Activated CD4-positive, alpha-beta memory T cell treated with anti-CD3 and anti-CD28 coated beads for 36 hours (primary cell): ENCODE measurements around the gene CD8B. TPM values are rescaled to one million over a fixed set of nuclear protein-coding genes. Genes with fewer than 3 reads are reported as not detected.
"Not testable (repeated sequence)": the region's sequence is repeated elsewhere in the genome, so short reads cannot be mapped to it uniquely, and the experiment has no call there.

Source experiments
- CTCF ChIA-PET: fragments of 350-600 bp; sonication (Branson Sonifier 250); formaldehyde crosslinking; loops from one replicate; lab custom pipeline; 2021; ENCODE audit warnings: antibody characterized with exemption, inconsistent platforms; lab: Charles Lee
- POLR2A ChIA-PET: fragments of 350-600 bp; sonication (Branson Sonifier 250); formaldehyde crosslinking; loops from one replicate; lab custom pipeline; 2021; ENCODE audit warnings: antibody characterized with exemption; lab: Charles Lee
- DNase-seq: peaks from one replicate; pipeline ENCODE4 v3.0.0-alpha.2; 2020
- H3K27ac Mint-ChIP-seq: one replicate; pipeline ENCODE4 v1.8.0; 2021; ENCODE audit warnings: mixed read lengths
- H3K27me3 Mint-ChIP-seq: one replicate; pipeline ENCODE4 v1.8.0; 2021; ENCODE audit warnings: mixed read lengths
- H3K36me3 Mint-ChIP-seq: one replicate; pipeline ENCODE4 v1.8.0; 2021; ENCODE audit warnings: mixed read lengths
- H3K4me1 Mint-ChIP-seq: one replicate; pipeline ENCODE4 v1.8.0; 2021; ENCODE audit warnings: low read depth, mixed read lengths
- H3K4me3 Mint-ChIP-seq: one replicate; pipeline ENCODE4 v1.8.0; 2021; ENCODE audit warnings: mild to moderate bottlenecking, mixed read lengths
- H3K9me3 Mint-ChIP-seq: one replicate; pipeline ENCODE4 v1.8.0; 2021; ENCODE audit warnings: mixed read lengths
- intact Hi-C: fragments of 100-400 bp; cut with micrococcal nuclease; formaldehyde crosslinking; loops from one replicate; pipeline ENCODE4 v1.15.1; 2023
- total RNA-seq, 2 experiments: library from RNA; stranded (reverse); gene quantifications; one replicate each; pipeline ENCODE4 v1.2.3, GENCODE V29; 2021

Gene CD8B
- under 1 TPM; 0.57 to 0.87 TPM for total RNA-seq

- H3K9me3 Mint-ChIP-seq, H3K36me3 Mint-ChIP-seq, H3K27ac Mint-ChIP-seq, POLR2A ChIA-PET, H3K4me1 Mint-ChIP-seq, DNase-seq, CTCF ChIA-PET, H3K4me3 Mint-ChIP-seq, intact Hi-C loops: not testable (repeated sequence)
- peaks cover 16% of the 10 kb centered on the region for H3K27me3 Mint-ChIP-seq
These were observed at the start of gene CD8B for GRCh38 chr2:86861628-86862379. CD8B (minus strand) TSS chr2:86861886; CDS start chr2:86861865, 21 bp downstream.

GRCh38 chr2:86905868-86906267 is 44.2 kb upstream of the CD8B start:
- H3K27me3 Mint-ChIP-seq, CTCF ChIA-PET, H3K36me3 Mint-ChIP-seq, H3K27ac Mint-ChIP-seq, H3K9me3 Mint-ChIP-seq, H3K4me1 Mint-ChIP-seq, intact Hi-C loops, DNase-seq, POLR2A ChIA-PET, H3K4me3 Mint-ChIP-seq: not testable (repeated sequence)

- H3K9me3 Mint-ChIP-seq, H3K4me3 Mint-ChIP-seq, H3K4me1 Mint-ChIP-seq, POLR2A ChIA-PET, H3K27ac Mint-ChIP-seq, intact Hi-C loops, H3K27me3 Mint-ChIP-seq, CTCF ChIA-PET, H3K36me3 Mint-ChIP-seq: not testable (repeated sequence)
- peak; percentile 24 for DNase-seq
These were observed 39.0 kb upstream of the CD8B start for GRCh38 chr2:86900687-86901086.

- POLR2A ChIA-PET, H3K36me3 Mint-ChIP-seq, H3K9me3 Mint-ChIP-seq, H3K4me1 Mint-ChIP-seq, H3K27ac Mint-ChIP-seq, H3K27me3 Mint-ChIP-seq, CTCF ChIA-PET, DNase-seq, intact Hi-C loops, H3K4me3 Mint-ChIP-seq: not testable (repeated sequence)
These were observed 24.3 kb upstream of the CD8B start for GRCh38 chr2:86886026-86886425.

GRCh38 chr2:86882865-86883264 is 21.2 kb upstream of the CD8B start:
- H3K36me3 Mint-ChIP-seq, H3K9me3 Mint-ChIP-seq, DNase-seq, intact Hi-C loops, POLR2A ChIA-PET, H3K27ac Mint-ChIP-seq, H3K4me3 Mint-ChIP-seq, CTCF ChIA-PET, H3K4me1 Mint-ChIP-seq, H3K27me3 Mint-ChIP-seq: not testable (repeated sequence)

GRCh38 chr2:86882118-86882665 is 20.5 kb upstream of the CD8B start:
- H3K4me1 Mint-ChIP-seq, H3K27me3 Mint-ChIP-seq, CTCF ChIA-PET, intact Hi-C loops, H3K9me3 Mint-ChIP-seq, H3K36me3 Mint-ChIP-seq, H3K4me3 Mint-ChIP-seq, H3K27ac Mint-ChIP-seq, DNase-seq, POLR2A ChIA-PET: not testable (repeated sequence)

GRCh38 chr2:86878986-86879385 is 17.3 kb upstream of the CD8B start:
- CTCF ChIA-PET, intact Hi-C loops, H3K36me3 Mint-ChIP-seq, H3K27ac Mint-ChIP-seq, DNase-seq, POLR2A ChIA-PET, H3K9me3 Mint-ChIP-seq, H3K4me3 Mint-ChIP-seq, H3K4me1 Mint-ChIP-seq: not testable (repeated sequence)
- H3K27me3 Mint-ChIP-seq: peaks cover 11% of the 10 kb centered on the region

- H3K27ac Mint-ChIP-seq, intact Hi-C loops, H3K27me3 Mint-ChIP-seq, H3K4me3 Mint-ChIP-seq, H3K36me3 Mint-ChIP-seq, DNase-seq, H3K9me3 Mint-ChIP-seq, H3K4me1 Mint-ChIP-seq, POLR2A ChIA-PET, CTCF ChIA-PET: not testable (repeated sequence)
These were observed 9.3 kb upstream of the CD8B start for GRCh38 chr2:86870941-86871340.

- H3K4me1 Mint-ChIP-seq, CTCF ChIA-PET, intact Hi-C loops, H3K36me3 Mint-ChIP-seq, H3K9me3 Mint-ChIP-seq, H3K27me3 Mint-ChIP-seq, H3K27ac Mint-ChIP-seq, DNase-seq, H3K4me3 Mint-ChIP-seq, POLR2A ChIA-PET: not testable (repeated sequence)
These were observed 7.3 kb upstream of the CD8B start for GRCh38 chr2:86868895-86869468.

- H3K27me3 Mint-ChIP-seq: peaks cover 16% of the 10 kb centered on the region
- H3K4me3 Mint-ChIP-seq, CTCF ChIA-PET, H3K36me3 Mint-ChIP-seq, H3K9me3 Mint-ChIP-seq, POLR2A ChIA-PET, H3K27ac Mint-ChIP-seq, H3K4me1 Mint-ChIP-seq, DNase-seq, intact Hi-C loops: not testable (repeated sequence)
These were observed 656 bp upstream of the CD8B start for GRCh38 chr2:86862380-86862703.

GRCh38 chr2:86861175-86861574 is 511 bp downstream of the CD8B start:
- H3K9me3 Mint-ChIP-seq, CTCF ChIA-PET, H3K4me1 Mint-ChIP-seq, H3K36me3 Mint-ChIP-seq, H3K4me3 Mint-ChIP-seq, DNase-seq, H3K27ac Mint-ChIP-seq, intact Hi-C loops, POLR2A ChIA-PET: not testable (repeated sequence)
- peaks cover 16% of the 10 kb centered on the region for H3K27me3 Mint-ChIP-seq

GRCh38 chr2:86860573-86860972 is 1.1 kb downstream of the CD8B start:
- intact Hi-C loops, H3K9me3 Mint-ChIP-seq, POLR2A ChIA-PET, H3K27ac Mint-ChIP-seq, DNase-seq, H3K4me1 Mint-ChIP-seq, H3K4me3 Mint-ChIP-seq, CTCF ChIA-PET, H3K36me3 Mint-ChIP-seq: not testable (repeated sequence)
- peaks cover 16% of the 10 kb centered on the region for H3K27me3 Mint-ChIP-seq

- H3K9me3 Mint-ChIP-seq: not testable (repeated sequence)
These were observed 4.0 kb downstream of the CD8B start for GRCh38 chr2:86857688-86858087.

More at GRCh38 chr2:86857688-86858087, 4.0 kb downstream of the CD8B start:
- H3K36me3 Mint-ChIP-seq, CTCF ChIA-PET, H3K27ac Mint-ChIP-seq, POLR2A ChIA-PET, DNase-seq, H3K4me3 Mint-ChIP-seq, intact Hi-C loops, H3K4me1 Mint-ChIP-seq: not testable (repeated sequence)
- peaks cover 15% of the 10 kb centered on the region for H3K27me3 Mint-ChIP-seq
